Stomach (tissue), 4 donors: ENCODE results near the gene TBXAS1.

Experiments used
- CTCF ChIP-seq, 7 experiments: fragments of 450-650 bp in 4 of 7; fragments of 200-600 bp in 3 of 7; sonication (generic) in 3 of 7; IDR thresholded peaks; one replicate each; pipeline ENCODE4 v1.5.1; 2016 to 2019; ENCODE audit warnings: antibody characterized with exemption in 7 of 7, control low read depth in 2 of 7, mild to moderate bottlenecking in 1 of 7
- POLR2A ChIP-seq, 4 donors: fragments of 450-650 bp; IDR thresholded peaks; one replicate each; pipeline ENCODE4 v1.6.1; 2016; ENCODE audit warnings: antibody characterized with exemption in 4 of 4, control low read depth in 2 of 4, mild to moderate bottlenecking in 1 of 4, moderate library complexity in 1 of 4
- POLR2AphosphoS5 ChIP-seq, 3 donors: sonication (generic); formaldehyde crosslinking; IDR thresholded peaks; one replicate each; pipeline ENCODE4 v1.6.1; 2016; ENCODE audit warnings: antibody characterized with exemption in 3 of 3

- TF ChIP-seq CTCF (IDR thresholded peaks at IDR 0.05) (no peak), POLR2AphosphoS5 (IDR thresholded peaks at IDR 0.05) (no peak), POLR2A (IDR thresholded peaks at IDR 0.05) (no peak)
Observed at GRCh38 chr7:139989366-139990141, 160.5 kb downstream of the TBXAS1 start.
